Breast epithelium (tissue), 3 donors: ENCODE measurements around the gene CTCF.

Source experiments
- POLR2A ChIP-seq: fragments of 450-650 bp; IDR thresholded peaks from one replicate; pipeline ENCODE4 v1.6.1; 2016; ENCODE audit warnings: antibody characterized with exemption, mild to moderate bottlenecking, moderate library complexity
- POLR2AphosphoS5 ChIP-seq, 3 donors: sonication (generic); formaldehyde crosslinking; IDR thresholded peaks; one replicate each; pipeline ENCODE4 v1.6.1; 2017; ENCODE audit warnings: antibody characterized with exemption in 3 of 3

DNA sequence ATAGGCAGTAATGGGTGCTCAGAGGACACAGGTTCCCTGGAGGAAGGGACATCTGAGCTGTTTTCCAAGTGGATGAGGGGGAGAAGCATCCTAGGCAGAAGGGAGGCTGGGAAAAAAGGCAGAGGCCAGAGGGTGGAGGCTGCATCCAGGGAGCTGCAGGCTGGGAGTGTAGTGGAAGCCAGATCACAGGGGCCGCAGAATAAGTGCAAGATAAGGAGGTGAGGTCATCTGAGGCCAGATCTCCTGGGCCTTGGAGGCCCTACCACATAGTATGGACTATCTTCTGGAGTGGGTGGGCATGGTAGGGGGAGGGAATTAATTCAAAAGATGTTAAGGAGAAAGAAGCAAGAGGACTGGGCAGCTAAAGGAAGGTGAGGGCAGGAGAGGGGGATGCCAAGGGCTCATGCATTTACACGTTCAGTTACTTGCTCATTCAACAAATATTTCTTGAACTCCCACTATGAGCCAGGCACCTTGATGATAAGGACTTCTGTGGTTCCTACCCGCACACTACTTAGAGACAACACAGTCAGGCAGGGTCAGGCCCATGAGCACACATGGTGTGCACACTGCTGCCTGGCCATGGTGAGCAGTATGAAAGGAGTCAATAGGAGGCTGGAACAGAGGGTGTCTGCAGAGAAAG is 36.1 kb upstream of the CTCF start:
- TF ChIP-seq POLR2A (no peak), POLR2AphosphoS5 (IDR thresholded peaks at IDR 0.05) (no peak)
